ENCODE results near the gene TLR7. TPM values are rescaled to one million over a fixed set of nuclear protein-coding genes. Genes with fewer than 3 reads are reported as not detected.
A peak's percentile ranks its signal among the peaks of the same experiment; 100 is the strongest.

The TLR7 gene
- total RNA-seq = 1 to 10 TPM in 2 of 10 donors, under 1 TPM in 8; 0.15 to 3.2 (median 0.55) TPM
- polyA plus RNA-seq = under 1 TPM; 0.03 to 0.07 TPM
- long read RNA-seq, donor 1 = 0 reads
- long read RNA-seq, donor 2 = 0 reads
- long read RNA-seq, donor 3 = 0 reads

GRCh38 chrX:12866451-12867377, at the start of gene TLR7:
TSS of gene TLR7 (plus strand) at chrX:12867072. CDS start at chrX:12867579, 507 bp downstream.
- H3K4me3 ChIP-seq = peak within 1 kb of the TSS in 1 of 10 donors; percentile 15

GRCh38 chrX:12817528-12817927, 49.3 kb upstream of the TLR7 start:
- 77 to 78% methylated on average over 5 of the region's 5 CpGs for WGBS, 2 donors
- intact Hi-C loops (cut with DNase I) = loop anchor here in 8 of 10 donors (5.0 to 10.0 kb wide), 5 partner anchors 75 to 1217 kb away; no protein-coding TSS in a partner anchor
- Histone ChIP-seq H3K9me3 (no peaks in the 10 kb centered on the region), H3K4me3 (no peak overlapping the region), H3K27ac (no peak overlapping the region), H3K27me3 (peaks cover 0 to 26% (median 0%) of the 10 kb centered on the region in 7 donors), H3K36me3 (peaks cover 0 to 19% (median 0%) of the 10 kb centered on the region in 9 donors), H3K4me1 (no peaks in the 10 kb centered on the region)
- no peak for DNase-seq
- no peak for TF ChIP-seq CTCF (IDR thresholded peaks at IDR 0.05)
- ATAC-seq = no peak

More at GRCh38 chrX:12866451-12867377, at the start of gene TLR7:
- no peak for DNase-seq
- ATAC-seq = no peak
- intact Hi-C loops (cut with DNase I) = no loop called here
- Histone ChIP-seq H3K9me3 (peaks cover 0 to 13% (median 0%) of the 10 kb centered on the region in 11 donors), H3K27ac (peak within 1 kb of the TSS in 1 of 10 donors; percentile 45), H3K4me1 (peaks cover 0 to 12% (median 0%) of the 10 kb centered on the region in 9 donors), H3K36me3 (no peaks in the 10 kb centered on the region), H3K27me3 (peaks cover 0 to 13% (median 0%) of the 10 kb centered on the region in 7 donors)
- WGBS, 2 donors = 68 to 73% methylated on average over 7 of the region's 7 CpGs
- no peak for TF ChIP-seq CTCF (IDR thresholded peaks at IDR 0.05)

DNA sequence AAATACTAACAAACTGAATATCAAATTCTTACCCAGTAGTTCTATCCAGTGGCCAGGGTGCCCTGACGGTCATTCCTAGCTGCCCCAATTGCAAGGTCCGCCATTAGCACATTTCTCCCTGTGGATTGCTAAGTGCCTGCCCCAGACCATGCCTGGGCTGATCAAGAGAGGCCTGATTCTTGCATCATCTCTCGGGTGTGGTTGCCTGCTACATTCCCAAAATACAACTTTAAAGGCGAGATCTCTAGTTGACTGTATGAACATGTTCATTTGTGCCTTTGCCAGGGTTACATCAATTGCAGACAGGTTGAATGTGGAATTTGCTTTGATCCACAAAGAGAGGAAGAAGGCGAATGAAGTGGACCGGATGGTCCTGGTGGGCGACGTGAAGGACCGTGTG, 47.6 kb upstream of the TLR7 start:
- peaks cover 0 to 25% (median 0%) of the 10 kb centered on the region in 9 donors for H3K36me3 ChIP-seq
- H3K4me1 ChIP-seq = no peaks in the 10 kb centered on the region
- H3K27me3 ChIP-seq = peaks cover 0 to 26% (median 0%) of the 10 kb centered on the region in 7 donors
- no peaks in the 10 kb centered on the region for H3K9me3 ChIP-seq
- H3K4me3 ChIP-seq = no peak overlapping the region
- WGBS, 2 donors = 91 to 95% methylated on average over 9 of the region's 9 CpGs
- TF ChIP-seq CTCF (IDR thresholded peaks at IDR 0.05) = no peak
- ATAC-seq = no peak
- no peak overlapping the region for H3K27ac ChIP-seq
- intact Hi-C loops (cut with DNase I) = loop anchor here in 8 of 10 donors (5.0 to 10.0 kb wide), 5 partner anchors 73 to 1216 kb away; no protein-coding TSS in a partner anchor
- DNase-seq = no peak

DNA sequence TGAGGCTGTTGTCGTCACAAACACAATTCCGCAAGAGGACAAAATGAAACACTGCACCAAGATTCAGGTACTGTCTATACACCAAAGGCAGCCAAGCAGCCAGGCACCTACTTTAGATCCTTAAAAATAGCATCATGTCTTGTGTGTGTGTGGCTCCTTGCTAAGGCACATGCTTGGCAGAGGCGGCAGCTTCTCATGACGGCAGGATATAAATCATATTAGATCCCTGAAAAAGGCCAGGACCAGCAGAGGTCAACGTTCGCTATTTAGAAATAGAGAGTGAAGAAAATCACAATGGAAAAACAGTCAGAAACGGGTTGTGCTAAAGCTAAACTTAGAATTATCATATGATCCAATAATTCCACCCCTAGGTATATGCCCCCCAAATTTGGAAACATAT, 46.1 kb upstream of the TLR7 start:
- DNase-seq (no peak), ATAC-seq (no peak)
- Histone ChIP-seq H3K27ac (no peak overlapping the region), H3K9me3 (no peaks in the 10 kb centered on the region), H3K27me3 (peaks cover 0 to 26% (median 0%) of the 10 kb centered on the region in 7 donors), H3K4me3 (no peak overlapping the region), H3K36me3 (peaks cover 0 to 25% (median 0%) of the 10 kb centered on the region in 9 donors), H3K4me1 (no peaks in the 10 kb centered on the region)
- intact Hi-C loops (cut with DNase I) = no loop called here
- TF ChIP-seq CTCF (IDR thresholded peaks at IDR 0.05) = no peak
- WGBS, 2 donors = 92 to 95% methylated on average over 7 of the region's 7 CpGs

Measured in heart right ventricle (tissue), 16 donors.